HT-29 (cell line): Measurements from ENCODE around the gene SCLY. TPM values are rescaled to one million over a fixed set of nuclear protein-coding genes. Genes with fewer than 3 reads are reported as not detected.

ENCODE experiments used
- DNase-seq: peaks from one replicate; pipeline ENCODE4 v3.0.0-alpha.2; 2015; ENCODE audit warnings: low spot score
- small RNA-seq: library from RNA; depleted of rRNA; stranded (forward); fragments of <200 nt; gene quantifications from one replicate; pipeline ENCODE3, GENCODE V24; 2014
- total RNA-seq: library from RNA; depleted of rRNA; stranded (reverse); fragments of >200 nt; shearing (Covaris generic); gene quantifications from 2 replicates; pipeline ENCODE4 v1.2.3, GENCODE V29; 2014; rRNA removed

SCLY gene
- total RNA-seq, 1 experiment from 2014 or later: 41.6 TPM

DNA sequence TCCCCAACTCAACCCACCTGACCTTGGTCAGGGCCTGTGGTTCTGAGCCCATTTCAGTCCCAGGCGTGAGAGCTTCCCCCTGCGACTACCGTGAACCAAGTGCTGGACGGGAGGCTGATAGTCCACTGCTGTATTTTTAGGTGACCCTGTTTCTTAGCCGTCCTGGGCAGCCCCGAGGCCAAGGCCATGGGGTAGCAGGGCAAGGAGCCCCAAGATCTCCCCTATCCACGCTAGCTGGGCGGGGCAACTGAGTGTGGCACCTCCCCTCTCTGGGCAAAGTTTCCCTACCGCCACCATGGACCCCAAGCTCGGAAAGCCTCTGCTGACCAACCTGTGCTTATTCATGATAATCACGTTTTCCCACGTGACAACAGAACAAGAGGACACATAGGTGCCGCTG, 77.1 kb downstream of the SCLY start:
- no peak for DNase-seq

DNA sequence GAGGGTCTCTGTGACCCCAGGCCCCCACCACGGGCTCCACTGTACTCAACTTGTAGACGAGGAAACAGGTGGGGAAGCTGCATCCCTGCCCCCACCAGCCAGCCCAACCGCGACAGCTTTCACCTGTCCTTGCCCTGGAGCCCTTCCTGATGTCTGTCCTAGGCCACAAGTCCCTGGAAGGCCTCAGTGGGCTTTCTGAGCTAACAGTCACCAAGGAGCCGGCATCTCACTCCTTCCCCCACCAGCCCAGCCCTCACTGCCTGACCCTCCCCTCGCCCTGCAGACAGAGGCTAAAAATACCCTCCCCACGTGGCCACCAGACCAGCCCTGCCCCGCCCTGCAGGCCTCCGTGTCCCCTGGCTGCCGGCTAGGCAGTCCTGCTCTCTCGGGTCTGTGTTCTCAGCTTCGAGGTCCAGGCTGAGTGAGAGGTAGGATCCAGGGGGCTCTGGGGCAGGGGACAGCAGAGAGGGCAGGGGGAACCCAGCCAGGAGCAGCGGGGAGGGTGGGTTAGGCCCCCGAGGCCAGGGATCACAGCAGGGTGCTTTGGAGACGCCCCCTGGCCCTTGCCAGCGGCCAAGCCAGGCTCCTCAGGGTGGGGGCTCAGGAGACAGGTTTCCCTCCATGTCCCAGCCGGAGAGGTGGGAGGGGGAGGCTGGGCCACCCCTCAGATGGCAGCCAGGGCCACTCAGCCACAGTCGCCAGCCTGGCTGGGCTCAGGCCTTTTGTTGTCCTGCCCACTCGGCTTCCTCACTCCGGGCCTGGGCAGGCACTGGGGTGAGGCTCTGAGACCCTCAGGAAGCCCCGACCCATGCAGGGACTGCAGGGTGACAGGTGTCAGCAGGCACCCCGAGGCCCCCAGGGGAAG, 77.8 kb downstream of the SCLY start, which contains the start of gene KLHL30:
KLHL30 (plus strand) TSS at position 338 of the 865 bp plus-strand sequence. CDS start 2,087 bp downstream, outside the sequence.
- peak; percentile 37 for DNase-seq

DNA sequence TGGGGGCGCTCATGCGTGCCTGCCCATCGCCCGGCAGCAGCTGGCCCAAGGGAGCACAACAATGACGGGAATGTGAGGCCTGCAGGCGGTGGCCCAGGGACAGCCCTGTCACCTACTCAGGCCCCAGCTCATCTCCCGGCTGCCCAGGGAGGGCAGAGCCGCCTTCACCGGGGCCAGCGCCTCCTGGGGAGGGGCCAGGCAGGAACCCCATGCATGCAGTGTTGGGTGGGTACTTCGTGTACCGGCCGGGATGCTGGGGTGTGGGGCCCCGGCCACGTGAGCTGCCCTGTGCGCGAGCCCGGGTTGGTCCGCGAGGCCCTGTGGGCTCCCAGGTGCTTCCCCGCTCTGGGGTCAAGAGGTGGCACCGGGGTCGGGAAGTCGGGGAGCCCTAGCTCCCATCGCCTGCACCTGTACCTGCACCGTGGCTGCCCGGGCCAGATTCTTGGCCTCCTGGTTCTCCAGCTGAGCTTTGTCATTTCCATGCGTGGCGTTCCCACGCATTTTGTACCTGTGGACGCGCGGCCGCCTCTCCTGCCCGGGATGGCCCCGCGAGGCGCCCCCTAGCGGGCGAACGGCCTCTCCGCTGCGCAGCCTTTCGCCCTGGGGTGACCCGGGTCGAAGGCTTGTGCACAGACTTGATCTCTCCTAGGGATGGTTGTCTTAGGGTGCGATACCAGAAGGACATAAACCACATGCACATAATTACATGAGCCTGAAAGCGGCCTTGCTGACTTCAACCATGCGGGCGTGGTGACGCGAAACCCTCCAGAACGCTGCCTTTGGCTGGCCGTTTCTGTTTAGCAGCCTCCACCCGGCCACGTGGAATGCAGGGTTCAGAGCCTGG, 78.6 kb downstream of the SCLY start:
- DNase-seq: peak; percentile 24

DNA sequence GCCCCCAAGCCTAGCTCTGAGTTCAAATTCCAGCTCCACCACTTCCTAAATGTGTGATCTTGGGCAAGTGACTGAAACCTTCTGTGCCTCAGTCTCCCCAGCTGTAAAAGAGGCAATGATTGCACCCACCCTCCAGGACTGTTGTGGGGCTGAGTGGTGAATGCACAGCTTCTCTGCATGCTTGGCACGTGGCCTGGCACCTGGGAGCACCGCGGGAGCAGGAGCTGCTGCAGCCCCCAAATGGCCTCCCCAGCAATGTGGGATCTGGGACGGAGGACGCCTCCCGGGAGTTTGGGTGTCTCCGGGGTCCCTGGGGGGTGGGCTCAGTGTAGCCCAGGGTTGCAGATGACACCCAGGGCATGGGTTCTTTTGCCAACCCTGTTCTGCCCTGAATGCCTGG, 79.2 kb downstream of the SCLY start:
- no peak for DNase-seq

DNA sequence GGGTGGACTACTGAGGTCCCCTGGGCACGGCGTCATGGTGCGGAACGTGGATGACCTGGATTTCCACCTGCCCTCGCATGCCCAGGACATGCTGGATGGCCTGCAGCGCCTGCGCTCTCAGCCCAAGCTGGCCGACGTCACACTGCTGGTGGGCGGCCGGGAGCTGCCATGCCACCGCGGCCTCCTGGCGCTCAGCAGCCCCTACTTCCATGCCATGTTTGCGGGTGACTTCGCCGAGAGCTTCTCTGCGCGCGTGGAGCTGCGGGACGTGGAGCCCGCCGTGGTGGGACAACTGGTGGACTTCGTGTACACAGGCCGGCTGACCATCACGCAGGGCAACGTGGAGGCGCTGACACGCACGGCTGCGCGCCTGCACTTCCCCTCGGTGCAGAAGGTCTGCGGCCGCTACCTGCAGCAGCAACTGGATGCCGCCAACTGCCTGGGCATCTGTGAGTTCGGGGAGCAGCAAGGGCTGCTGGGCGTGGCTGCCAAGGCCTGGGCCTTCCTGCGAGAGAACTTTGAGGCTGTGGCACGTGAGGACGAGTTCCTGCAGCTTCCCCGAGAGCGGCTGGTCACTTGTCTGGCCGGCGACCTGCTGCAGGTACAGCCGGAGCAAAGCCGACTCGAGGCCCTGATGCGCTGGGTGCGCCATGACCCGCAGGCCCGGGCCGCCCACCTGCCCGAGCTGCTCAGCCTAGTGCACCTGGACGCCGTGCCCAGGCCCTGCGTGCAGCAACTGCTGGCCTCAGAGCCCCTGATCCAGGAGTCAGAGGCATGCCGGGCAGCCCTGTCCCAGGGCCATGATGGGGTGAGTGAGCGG, 80.1 kb downstream of the SCLY start:
- no peak for DNase-seq

DNA sequence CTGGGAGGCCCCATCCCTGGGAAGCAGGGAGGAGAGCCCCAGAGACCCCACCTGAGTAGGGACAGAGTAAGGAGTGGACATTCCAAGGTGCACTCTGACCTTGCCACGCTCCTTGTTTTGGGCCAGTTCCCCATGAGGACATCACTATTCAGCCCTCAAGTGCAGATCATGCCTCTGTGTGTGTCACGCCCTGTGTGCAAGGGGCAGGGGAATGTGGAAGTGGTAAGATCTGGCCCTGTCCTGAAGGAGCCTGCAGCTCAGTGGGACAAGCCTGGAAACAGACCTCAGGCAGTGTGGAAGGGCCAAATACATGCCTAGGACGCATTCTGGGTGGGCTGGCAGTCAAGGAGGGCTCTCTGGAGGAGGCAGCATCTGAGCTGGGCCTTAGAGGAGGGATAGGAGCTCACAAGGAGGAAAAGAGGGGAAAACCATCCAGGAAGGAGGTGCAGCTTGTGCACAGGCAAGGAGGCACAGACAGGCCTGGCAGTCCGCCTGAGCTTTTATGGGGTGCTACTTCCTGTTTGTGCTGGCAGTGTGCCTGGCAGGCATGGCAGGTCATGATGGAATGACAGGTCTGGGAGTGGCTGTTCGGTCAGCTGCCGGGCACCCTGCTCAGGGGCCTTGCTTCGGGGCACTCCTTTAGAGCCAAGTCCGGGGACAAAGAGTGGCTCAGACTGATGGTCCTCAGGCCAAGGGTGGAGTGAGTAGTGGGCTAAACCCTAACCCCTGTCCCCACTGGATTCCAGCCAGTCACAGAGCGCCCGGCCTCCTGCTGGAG, 80.9 kb downstream of the SCLY start:
- DNase-seq: peak; percentile 97

DNA sequence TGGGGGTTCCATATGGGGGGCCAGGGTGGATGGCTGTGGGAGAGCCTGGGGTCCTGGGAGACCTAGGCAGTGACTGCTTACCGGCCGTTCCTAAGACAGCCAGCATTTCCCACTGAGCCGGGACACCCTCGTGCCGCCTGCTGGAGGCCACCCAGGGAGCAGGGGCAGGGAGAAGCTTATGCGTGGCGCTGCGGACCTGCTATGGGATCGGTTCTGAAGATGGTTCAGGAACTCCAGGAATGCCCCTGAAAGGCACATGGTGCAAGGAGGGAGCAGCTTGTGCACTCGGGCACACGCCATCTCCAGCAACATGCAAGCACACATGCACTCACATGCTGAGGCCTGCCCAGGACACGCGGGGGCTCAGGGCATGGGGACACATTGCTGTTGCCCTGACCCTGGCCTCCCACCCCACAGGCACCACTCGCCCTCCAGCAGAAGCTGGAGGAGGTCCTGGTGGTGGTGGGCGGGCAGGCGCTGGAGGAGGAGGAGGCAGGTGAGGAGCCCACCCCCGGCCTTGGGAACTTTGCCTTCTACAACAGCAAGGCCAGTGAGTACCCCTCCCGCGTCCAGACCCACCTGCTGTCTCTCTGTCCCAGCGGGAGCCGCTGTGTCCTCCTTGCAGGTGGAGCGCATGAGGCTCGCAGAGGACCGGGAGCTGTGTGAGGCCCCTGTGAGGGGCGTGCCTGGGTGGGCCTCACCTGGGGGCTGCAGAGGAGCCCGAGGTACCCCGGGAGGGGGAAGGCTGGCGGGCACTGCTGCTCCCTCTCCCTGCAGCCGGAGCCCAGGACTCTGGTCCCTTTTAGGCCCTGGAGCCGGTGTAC, 81.8 kb downstream of the SCLY start:
- peak; percentile 34 for DNase-seq

DNA sequence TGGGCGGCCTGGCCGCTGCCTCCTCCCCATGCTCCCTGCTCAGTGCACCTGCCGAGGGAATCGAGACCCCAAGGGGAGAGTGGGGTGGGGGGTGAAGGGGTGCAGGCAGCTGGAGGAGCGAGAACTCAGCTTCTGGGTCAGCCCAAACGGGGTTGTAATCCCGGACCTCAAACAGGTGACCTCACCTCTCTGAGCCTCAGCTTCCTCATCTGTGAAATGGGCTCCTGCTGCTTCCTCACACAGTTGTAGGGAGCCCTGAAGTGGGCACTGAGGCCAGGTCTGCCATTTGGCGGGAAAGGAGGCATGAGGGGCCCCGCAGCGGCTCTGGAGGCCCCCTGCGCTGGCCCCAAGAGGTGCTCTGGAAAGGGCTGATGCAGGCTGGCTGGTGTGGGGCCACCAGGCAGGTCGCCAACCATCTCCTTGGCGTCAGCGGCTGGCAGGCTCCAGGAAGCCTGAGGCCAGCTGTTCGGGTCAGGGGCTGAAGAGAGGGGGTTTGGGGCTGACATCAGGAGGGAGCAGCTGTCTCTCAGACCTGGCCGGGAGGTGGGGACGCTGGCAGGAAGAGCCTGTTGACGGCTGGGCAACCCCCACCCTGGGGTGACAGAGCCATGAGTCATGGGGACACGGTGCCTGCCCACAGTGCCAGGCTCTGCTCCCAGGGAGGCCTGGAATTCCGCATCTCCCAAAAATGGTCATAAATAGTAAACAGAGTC, 82.6 kb downstream of the SCLY start:
- peak; percentile 44 for DNase-seq

DNA sequence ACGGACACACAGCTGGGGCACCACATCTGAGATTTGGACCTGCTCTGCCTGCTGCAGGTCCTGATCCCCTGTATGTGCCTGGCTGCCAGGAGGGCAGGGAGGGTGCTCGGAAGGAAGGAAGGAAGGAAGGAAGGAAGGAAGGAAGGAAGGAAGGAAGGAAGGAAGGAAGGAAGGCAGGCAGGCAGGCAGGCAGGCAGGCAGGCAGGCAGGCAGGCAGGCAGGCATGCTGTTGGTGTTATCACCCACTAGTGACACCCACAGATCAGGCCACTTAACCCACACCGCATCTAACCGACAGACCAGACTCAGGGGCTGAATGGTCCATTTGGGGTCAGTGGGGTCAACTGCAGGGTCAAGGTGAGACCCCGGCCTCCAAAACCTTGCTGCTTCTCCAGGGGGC, 83.5 kb downstream of the SCLY start:
- no peak for DNase-seq

DNA sequence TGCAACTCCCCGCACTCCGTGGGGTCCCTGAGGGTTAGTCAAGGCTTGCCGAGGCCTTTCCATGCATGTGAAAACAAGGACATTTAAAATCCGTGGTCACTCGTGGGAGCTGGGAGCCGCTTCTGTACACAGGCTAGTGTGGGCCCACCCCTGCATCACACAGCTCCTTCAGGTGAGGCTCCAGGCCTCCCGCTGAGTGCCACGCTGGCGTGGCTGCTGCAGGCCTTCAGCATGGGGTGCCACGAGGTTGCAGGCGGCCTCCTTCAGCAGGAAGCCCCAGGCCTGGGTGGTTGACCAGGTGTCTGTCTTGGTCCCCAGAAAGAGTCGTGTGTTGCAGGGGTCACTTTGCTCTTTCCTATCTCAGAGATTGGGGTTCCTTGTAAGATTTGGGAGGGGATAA, 84.2 kb downstream of the SCLY start:
- no peak for DNase-seq

DNA sequence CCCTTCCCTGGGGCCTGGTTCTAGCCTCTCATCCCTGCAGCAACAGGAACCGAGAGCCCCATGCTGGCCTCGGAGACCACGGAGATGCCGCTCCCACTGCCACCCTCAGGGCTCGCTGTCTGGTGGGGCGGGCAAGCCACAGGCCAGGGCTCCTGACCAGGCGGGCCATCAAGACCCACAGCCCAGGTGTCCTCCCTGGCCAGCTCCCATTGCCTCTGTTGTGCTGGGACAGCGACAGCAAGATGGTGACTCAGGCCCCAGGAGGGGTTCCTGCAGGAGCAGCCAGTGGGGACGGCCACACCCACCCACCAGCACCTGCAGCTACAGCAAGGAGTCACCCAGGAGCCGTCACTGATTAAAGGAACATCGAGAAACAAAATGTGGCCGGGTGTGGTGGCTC, 85.0 kb downstream of the SCLY start:
- DNase-seq: no peak

DNA sequence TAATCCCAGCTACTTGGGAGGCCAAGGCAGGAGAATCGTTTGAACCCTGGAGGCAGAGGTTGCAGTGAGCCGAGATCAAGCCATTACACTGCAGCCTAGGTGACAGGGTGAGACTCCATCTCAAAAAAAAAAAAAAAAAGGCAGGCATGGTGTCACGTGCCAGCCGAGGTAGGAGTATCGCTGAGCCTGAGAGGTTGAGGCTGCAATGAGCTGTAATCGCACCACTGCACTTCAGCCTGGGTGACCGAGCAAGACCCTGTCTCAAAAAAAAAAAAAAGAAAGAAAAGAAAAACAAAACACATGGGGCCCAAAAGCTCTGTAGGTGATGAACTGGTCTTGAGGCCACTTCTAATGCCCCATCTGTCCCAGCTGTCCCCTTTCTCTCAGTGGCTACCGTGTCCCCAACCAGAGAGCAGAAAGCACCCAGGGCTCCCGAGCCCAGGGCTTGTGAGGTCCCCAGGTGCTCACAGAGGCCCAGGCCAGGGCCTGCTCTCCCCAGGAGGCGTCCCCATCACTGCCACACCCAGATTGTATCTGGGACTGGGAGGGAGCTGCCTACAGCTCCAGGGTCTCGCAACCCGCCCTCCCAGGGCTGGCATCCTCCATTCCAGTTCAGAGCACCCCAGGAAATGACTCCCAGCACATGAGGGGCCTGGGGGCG, 86.2 kb downstream of the SCLY start:
- DNase-seq: no peak

DNA sequence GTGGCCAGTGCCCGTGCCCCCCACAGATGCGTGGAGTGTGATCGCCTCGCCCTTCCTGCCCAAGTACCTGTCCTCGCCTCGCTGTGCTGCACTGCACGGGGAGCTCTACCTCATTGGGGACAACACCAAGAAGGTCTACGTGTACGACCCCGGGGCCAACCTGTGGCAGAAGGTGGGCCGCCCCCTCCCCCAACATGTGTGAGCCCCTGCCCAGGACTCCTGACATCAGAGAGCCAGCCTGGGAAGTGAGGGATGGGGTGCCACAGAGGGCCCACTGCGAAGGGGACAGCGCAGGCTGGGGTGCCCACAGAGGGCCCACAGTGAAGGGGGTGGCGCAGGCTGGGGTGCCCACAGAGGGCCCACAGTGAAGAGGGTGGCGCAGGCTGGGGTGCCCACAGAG, 88.2 kb downstream of the SCLY start:
- DNase-seq: no peak

Small RNAs within 50 kb of the gene (small RNA-seq; reads per million reads assigned to genes)
- not detected for gene RNU6-1333P

Other genes starting within 250 kb of the SCLY start
- 36.5 and 56.0 TPM in 2 replicates for gene RAMP1, start 201.4 kb upstream of the SCLY start, total RNA-seq
- gene UBE2F, start 94.0 kb upstream of the SCLY start, total RNA-seq: 35.7 and 40.1 TPM in 2 replicates
- not detected in 2 replicates for gene ESPNL, start 39.3 kb downstream of the SCLY start, total RNA-seq
- gene KLHL30, start 77.7 kb downstream of the SCLY start, total RNA-seq: 1.1 and 1.7 TPM in 2 replicates
- gene ERFE, start 98.0 kb downstream of the SCLY start, total RNA-seq: 4.0 and 4.5 TPM in 2 replicates
- gene ILKAP, start 142.7 kb downstream of the SCLY start, total RNA-seq: 27.5 and 28.1 TPM in 2 replicates
- gene HES6, start 179.0 kb downstream of the SCLY start, total RNA-seq: 113 and 134 TPM in 2 replicates
- gene PER2, start 227.6 kb downstream of the SCLY start, total RNA-seq: 26.6 and 28.3 TPM in 2 replicates